ENCODE data around the gene NCKAP5.

DNA sequence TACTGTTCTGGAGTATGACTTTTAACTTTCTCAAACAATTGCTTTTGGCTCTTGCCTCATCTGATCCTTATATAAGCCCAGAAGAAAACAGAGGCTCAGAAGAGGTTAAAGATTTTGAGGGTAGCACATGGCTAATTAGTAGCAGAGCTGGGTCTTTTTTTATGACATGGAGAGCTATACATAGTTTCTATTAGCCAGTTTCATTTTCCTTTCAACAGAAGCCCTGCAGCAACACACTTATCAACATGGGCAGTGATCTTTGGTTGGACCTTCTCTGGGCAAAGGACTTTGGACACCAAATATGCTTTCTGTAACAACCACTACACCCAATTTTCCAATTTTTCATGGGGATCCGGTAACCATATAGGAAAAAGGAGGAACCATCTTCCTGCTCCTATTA, 64.9 kb downstream of the NCKAP5 start:
- TF ChIP-seq ZNF274 (IDR thresholded peaks at IDR 0.05; ENCODE audit: low read depth, low read length) (no peak), YY1 (IDR thresholded peaks at IDR 0.05; ENCODE audit: insufficient read depth, insufficient read length) (no peak), SUZ12 (IDR thresholded peaks at IDR 0.05; ENCODE audit: extremely low read depth, insufficient read depth, insufficient read length) (no peak)

Measured in NT2/D1 (cell line).